CD4-positive, alpha-beta T cell (primary cell): Measurements from ENCODE around the gene ATG12. TPM values are rescaled to one million over a fixed set of nuclear protein-coding genes. Genes with fewer than 3 reads are reported as not detected.

ENCODE experiments used
- ATAC-seq: fragments of 200-7000 bp; cut with Tn5 transposase; one replicate; pipeline ENCODE4 v1.10.0; 2022; ENCODE audit warnings: mild to moderate bottlenecking; ENCODE audit not compliant: poor library complexity
- CTCF ChIA-PET: fragments of 350-600 bp; sonication (Branson Sonifier 250); formaldehyde crosslinking; loops from one replicate; lab custom pipeline; 2021; ENCODE audit warnings: antibody characterized with exemption, inconsistent platforms; lab: Charles Lee
- POLR2A ChIA-PET: fragments of 350-600 bp; sonication (Branson Sonifier 250); formaldehyde crosslinking; loops from one replicate; lab custom pipeline; 2021; ENCODE audit warnings: antibody characterized with exemption, inconsistent platforms; lab: Charles Lee
- DNase-seq, 14 experiments: peaks; one replicate each; pipeline ENCODE4 v3.0.0-alpha.2; 2013 to 2020; ENCODE audit warnings: mixed read lengths in 2 of 14
- H3K27ac ChIP-seq, 2 donors: one replicate each; pipeline versions ENCODE4 v1.5.1 to v1.7.0; 2013; ENCODE audit warnings: low read length in 2 of 2, low read depth in 1 of 2, mild to moderate bottlenecking in 1 of 2
- H3K27me3 ChIP-seq, 2 experiments: 1 replicate in 1 of 2; 2 replicates in 1 of 2; pipeline versions ENCODE4 v1.6.1 to v1.7.0; 2013; ENCODE audit warnings: low read length in 2 of 2, control low read depth in 1 of 2, mild to moderate bottlenecking in 1 of 2, moderate library complexity in 1 of 2; ENCODE audit not compliant: insufficient read depth in 2 of 2, control insufficient read depth in 1 of 2
- H3K36me3 ChIP-seq: one replicate; pipeline ENCODE4 v1.6.1; 2013; ENCODE audit warnings: low read length, control low read depth; ENCODE audit not compliant: insufficient read depth
- H3K4me1 ChIP-seq: one replicate; pipeline ENCODE4 v1.6.1; 2013; ENCODE audit warnings: low read length, control low read depth; ENCODE audit not compliant: insufficient read depth
- H3K4me3 ChIP-seq: one replicate; pipeline ENCODE4 v1.5.1; 2013; ENCODE audit warnings: mild to moderate bottlenecking, low read length, moderate library complexity
- H3K9me3 ChIP-seq, 2 experiments: 1 replicate in 1 of 2; 2 replicates in 1 of 2; pipeline versions ENCODE4 v1.6.1 to v1.7.0; 2013; ENCODE audit warnings: low read length in 2 of 2, mild to moderate bottlenecking in 2 of 2, control low read depth in 1 of 2, moderate library complexity in 1 of 2; ENCODE audit not compliant: control insufficient read depth in 1 of 2, insufficient read depth in 1 of 2
- H3K27ac Mint-ChIP-seq: one replicate; pipeline ENCODE4 v1.8.0; 2020; ENCODE audit warnings: mixed read lengths
- H3K27me3 Mint-ChIP-seq: one replicate; pipeline ENCODE4 v1.8.0; 2021; ENCODE audit warnings: mixed read lengths
- H3K36me3 Mint-ChIP-seq: one replicate; pipeline ENCODE4 v1.8.0; 2021; ENCODE audit warnings: low read depth, mixed read lengths
- H3K4me1 Mint-ChIP-seq: one replicate; pipeline ENCODE4 v1.8.0; 2021; ENCODE audit warnings: low read depth, mixed read lengths
- H3K4me3 Mint-ChIP-seq: one replicate; pipeline ENCODE4 v1.8.0; 2020; ENCODE audit warnings: mild to moderate bottlenecking, mixed read lengths
- H3K9me3 Mint-ChIP-seq: one replicate; pipeline ENCODE4 v1.8.0; 2020; ENCODE audit warnings: mixed read lengths
- intact Hi-C, 2 experiments: fragments of 100-400 bp; cut with DNase I in 1 of 2; cut with micrococcal nuclease in 1 of 2; formaldehyde crosslinking; loops; one replicate each; pipeline versions ENCODE4 v1.15.1 to v1.9.0; 2023 to 2025; cut with DNase I, micrococcal nuclease
- total RNA-seq, 174 experiments: library from RNA in 2 of 174; stranded (reverse) in 2 of 174; gene quantifications; one replicate each; pipeline ENCODE4 v1.2.3 and lab custom pipeline; 2021 to 2026
- TF ChIP-seq, protein P1 (sequence below): fragments of 200-600 bp; IDR thresholded peaks from one replicate; pipeline ENCODE4 v1.8.0; 2022; ENCODE audit warnings: antibody characterized with exemption, mild to moderate bottlenecking

ATG12 gene
- total RNA-seq, 2 experiments from 2014 or later: 61.0 to 62.2 TPM

DNA sequence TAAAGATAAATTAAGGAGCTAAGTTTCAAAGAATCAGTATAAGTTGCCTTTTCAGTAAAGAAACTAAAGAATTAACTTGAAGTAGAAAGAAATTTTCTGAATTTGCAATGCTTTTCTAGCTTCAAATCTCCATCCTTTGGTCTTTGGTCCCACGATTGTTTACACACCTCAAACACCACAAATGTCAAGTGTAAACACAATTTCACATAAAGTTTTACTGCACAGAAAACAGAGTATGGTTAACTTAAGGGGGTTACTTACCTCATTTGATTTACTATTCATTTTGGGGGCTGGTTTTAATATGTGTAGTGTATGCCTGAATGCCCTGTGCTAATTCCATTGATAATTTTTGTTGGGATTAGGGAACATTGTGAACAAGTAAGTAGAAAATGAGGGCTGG, 29.0 kb downstream of the ATG12 start:
- intact Hi-C loops: no loop called here
- H3K4me3 Mint-ChIP-seq: no peak overlapping the region
- DNase-seq: no peak
- no peak overlapping the region for H3K27ac ChIP-seq
- H3K9me3 Mint-ChIP-seq: no peaks in the 10 kb centered on the region
- H3K27me3 ChIP-seq: peaks cover 31 to 46% of the 10 kb centered on the region in 2 experiments
- peaks cover 0 to 9% of the 10 kb centered on the region in 2 experiments for H3K9me3 ChIP-seq
- POLR2A ChIA-PET: no interaction called here
- no peaks in the 10 kb centered on the region for H3K36me3 Mint-ChIP-seq
- H3K27me3 Mint-ChIP-seq: peaks cover 51% of the 10 kb centered on the region
- H3K36me3 ChIP-seq: no peaks in the 10 kb centered on the region
- no peak for ATAC-seq
- TF ChIP-seq, protein P1, sequence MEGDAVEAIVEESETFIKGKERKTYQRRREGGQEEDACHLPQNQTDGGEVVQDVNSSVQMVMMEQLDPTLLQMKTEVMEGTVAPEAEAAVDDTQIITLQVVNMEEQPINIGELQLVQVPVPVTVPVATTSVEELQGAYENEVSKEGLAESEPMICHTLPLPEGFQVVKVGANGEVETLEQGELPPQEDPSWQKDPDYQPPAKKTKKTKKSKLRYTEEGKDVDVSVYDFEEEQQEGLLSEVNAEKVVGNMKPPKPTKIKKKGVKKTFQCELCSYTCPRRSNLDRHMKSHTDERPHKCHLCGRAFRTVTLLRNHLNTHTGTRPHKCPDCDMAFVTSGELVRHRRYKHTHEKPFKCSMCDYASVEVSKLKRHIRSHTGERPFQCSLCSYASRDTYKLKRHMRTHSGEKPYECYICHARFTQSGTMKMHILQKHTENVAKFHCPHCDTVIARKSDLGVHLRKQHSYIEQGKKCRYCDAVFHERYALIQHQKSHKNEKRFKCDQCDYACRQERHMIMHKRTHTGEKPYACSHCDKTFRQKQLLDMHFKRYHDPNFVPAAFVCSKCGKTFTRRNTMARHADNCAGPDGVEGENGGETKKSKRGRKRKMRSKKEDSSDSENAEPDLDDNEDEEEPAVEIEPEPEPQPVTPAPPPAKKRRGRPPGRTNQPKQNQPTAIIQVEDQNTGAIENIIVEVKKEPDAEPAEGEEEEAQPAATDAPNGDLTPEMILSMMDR: no peak
- peaks cover 10% of the 10 kb centered on the region for H3K4me1 Mint-ChIP-seq
- H3K27ac Mint-ChIP-seq: no peak overlapping the region
- CTCF ChIA-PET: no interaction called here
- H3K4me3 ChIP-seq: no peak overlapping the region
- H3K4me1 ChIP-seq: peaks cover 16% of the 10 kb centered on the region

DNA sequence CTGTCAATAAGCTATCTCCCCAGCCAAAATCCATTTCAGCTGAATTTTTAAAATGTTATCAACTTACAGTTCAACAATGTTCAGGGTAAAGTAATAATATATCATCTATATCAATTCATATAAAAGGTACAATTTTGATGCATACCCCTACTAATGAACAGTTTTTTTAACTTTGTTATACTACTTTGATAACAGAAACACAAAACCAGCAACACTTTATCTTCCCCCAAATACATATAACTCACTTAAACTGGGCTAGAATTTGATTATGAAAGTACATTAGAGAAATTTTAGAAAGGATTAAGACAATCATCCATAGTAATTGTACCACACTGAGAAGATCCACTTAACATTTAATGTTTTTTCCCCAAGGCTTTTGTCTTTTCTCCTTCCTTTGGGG, 30.0 kb downstream of the ATG12 start:
- CTCF ChIA-PET: no interaction called here

DNA sequence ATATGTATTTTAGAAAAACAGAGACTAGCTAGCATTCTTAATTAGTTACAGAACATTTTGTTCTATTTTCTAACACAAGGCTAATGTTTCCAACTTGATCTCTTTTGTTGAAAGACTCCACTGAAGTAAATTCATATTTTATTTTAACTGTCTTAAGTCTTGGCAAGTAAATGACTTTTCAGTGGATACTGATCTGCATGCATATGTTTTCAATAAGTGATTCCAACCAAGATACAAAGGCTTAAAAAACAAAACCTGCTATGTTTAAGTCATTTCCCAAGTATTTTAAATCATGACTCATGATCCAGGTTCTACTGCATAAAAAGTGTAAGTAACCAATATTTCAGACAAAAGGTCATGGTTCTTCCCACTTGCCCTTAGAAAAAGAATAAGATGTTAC, 30.6 kb downstream of the ATG12 start:
- ChIA-PET POLR2A (no interaction called here), CTCF (no interaction called here)
- no peaks in the 10 kb centered on the region for H3K36me3 ChIP-seq
- Mint-ChIP-seq H3K27ac (no peak overlapping the region), H3K4me1 (peaks cover 10% of the 10 kb centered on the region), H3K27me3 (peaks cover 45% of the 10 kb centered on the region), H3K36me3 (no peaks in the 10 kb centered on the region), H3K4me3 (no peak overlapping the region), H3K9me3 (no peaks in the 10 kb centered on the region)
- H3K4me3 ChIP-seq: no peak overlapping the region
- H3K9me3 ChIP-seq: no peaks in the 10 kb centered on the region
- H3K27ac ChIP-seq: no peak overlapping the region
- H3K4me1 ChIP-seq: peaks cover 4% of the 10 kb centered on the region
- DNase-seq: no peak
- peaks cover 19 to 31% of the 10 kb centered on the region in 2 experiments for H3K27me3 ChIP-seq
- intact Hi-C loops: no loop called here
- no peak for ATAC-seq
- TF ChIP-seq, protein P1: no peak

More for the DNA sequence above, 30.0 kb downstream of the ATG12 start:
- Histone ChIP-seq H3K4me3 (no peak overlapping the region), H3K27ac (no peak overlapping the region), H3K9me3 (peaks cover 0 to 4% of the 10 kb centered on the region in 2 experiments), H3K4me1 (peaks cover 11% of the 10 kb centered on the region), H3K27me3 (peaks cover 24 to 37% of the 10 kb centered on the region in 2 experiments), H3K36me3 (no peaks in the 10 kb centered on the region)
- H3K27me3 Mint-ChIP-seq: peaks cover 49% of the 10 kb centered on the region
- H3K36me3 Mint-ChIP-seq: no peaks in the 10 kb centered on the region
- H3K4me3 Mint-ChIP-seq: no peak overlapping the region
- ATAC-seq (no peak), DNase-seq (no peak)
- intact Hi-C loops: no loop called here
- no peaks in the 10 kb centered on the region for H3K9me3 Mint-ChIP-seq
- no peak overlapping the region for H3K27ac Mint-ChIP-seq
- H3K4me1 Mint-ChIP-seq: peaks cover 10% of the 10 kb centered on the region
- POLR2A ChIA-PET: no interaction called here
- TF ChIP-seq, protein P1: no peak
